ENCODE results near the gene ST7L. TPM values are rescaled to one million over a fixed set of nuclear protein-coding genes. Genes with fewer than 3 reads are reported as not detected.
A peak's percentile ranks its signal among the peaks of the same experiment; 100 is the strongest.

ST7L gene
- total and polyA plus RNA-seq, 9 of the 15 experiments (the other 6 are each of a cell fraction or from before 2014, with no cell fraction given): 9.0 to 32.5 (median 26.6) TPM

- peak; percentile 33; the same call in 1 of the 2 replicates for TF ChIP-seq DEAF1 (CRISPR knock-in tag; IDR thresholded peaks at IDR 0.05)
- TF ChIP-seq RERE (CRISPR knock-in tag; IDR thresholded peaks at IDR 0.05; ENCODE audit: borderline replicate concordance): no peak
- TF ChIP-seq, protein P1, sequence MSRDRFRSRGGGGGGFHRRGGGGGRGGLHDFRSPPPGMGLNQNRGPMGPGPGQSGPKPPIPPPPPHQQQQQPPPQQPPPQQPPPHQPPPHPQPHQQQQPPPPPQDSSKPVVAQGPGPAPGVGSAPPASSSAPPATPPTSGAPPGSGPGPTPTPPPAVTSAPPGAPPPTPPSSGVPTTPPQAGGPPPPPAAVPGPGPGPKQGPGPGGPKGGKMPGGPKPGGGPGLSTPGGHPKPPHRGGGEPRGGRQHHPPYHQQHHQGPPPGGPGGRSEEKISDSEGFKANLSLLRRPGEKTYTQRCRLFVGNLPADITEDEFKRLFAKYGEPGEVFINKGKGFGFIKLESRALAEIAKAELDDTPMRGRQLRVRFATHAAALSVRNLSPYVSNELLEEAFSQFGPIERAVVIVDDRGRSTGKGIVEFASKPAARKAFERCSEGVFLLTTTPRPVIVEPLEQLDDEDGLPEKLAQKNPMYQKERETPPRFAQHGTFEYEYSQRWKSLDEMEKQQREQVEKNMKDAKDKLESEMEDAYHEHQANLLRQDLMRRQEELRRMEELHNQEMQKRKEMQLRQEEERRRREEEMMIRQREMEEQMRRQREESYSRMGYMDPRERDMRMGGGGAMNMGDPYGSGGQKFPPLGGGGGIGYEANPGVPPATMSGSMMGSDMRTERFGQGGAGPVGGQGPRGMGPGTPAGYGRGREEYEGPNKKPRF (IDR thresholded peaks at IDR 0.05; ENCODE audit: low read depth, low read length): no peak
- TF ChIP-seq, protein P2, sequence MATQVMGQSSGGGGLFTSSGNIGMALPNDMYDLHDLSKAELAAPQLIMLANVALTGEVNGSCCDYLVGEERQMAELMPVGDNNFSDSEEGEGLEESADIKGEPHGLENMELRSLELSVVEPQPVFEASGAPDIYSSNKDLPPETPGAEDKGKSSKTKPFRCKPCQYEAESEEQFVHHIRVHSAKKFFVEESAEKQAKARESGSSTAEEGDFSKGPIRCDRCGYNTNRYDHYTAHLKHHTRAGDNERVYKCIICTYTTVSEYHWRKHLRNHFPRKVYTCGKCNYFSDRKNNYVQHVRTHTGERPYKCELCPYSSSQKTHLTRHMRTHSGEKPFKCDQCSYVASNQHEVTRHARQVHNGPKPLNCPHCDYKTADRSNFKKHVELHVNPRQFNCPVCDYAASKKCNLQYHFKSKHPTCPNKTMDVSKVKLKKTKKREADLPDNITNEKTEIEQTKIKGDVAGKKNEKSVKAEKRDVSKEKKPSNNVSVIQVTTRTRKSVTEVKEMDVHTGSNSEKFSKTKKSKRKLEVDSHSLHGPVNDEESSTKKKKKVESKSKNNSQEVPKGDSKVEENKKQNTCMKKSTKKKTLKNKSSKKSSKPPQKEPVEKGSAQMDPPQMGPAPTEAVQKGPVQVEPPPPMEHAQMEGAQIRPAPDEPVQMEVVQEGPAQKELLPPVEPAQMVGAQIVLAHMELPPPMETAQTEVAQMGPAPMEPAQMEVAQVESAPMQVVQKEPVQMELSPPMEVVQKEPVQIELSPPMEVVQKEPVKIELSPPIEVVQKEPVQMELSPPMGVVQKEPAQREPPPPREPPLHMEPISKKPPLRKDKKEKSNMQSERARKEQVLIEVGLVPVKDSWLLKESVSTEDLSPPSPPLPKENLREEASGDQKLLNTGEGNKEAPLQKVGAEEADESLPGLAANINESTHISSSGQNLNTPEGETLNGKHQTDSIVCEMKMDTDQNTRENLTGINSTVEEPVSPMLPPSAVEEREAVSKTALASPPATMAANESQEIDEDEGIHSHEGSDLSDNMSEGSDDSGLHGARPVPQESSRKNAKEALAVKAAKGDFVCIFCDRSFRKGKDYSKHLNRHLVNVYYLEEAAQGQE (IDR thresholded peaks at IDR 0.05; ENCODE audit: borderline replicate concordance): peak; percentile 54; the same call in 1 of the 2 replicates
- TF ChIP-seq, protein P2 (CRISPR knock-in tag; IDR thresholded peaks at IDR 0.05; ENCODE audit: low read depth): no peak
- TF ChIP-seq, protein P3, sequence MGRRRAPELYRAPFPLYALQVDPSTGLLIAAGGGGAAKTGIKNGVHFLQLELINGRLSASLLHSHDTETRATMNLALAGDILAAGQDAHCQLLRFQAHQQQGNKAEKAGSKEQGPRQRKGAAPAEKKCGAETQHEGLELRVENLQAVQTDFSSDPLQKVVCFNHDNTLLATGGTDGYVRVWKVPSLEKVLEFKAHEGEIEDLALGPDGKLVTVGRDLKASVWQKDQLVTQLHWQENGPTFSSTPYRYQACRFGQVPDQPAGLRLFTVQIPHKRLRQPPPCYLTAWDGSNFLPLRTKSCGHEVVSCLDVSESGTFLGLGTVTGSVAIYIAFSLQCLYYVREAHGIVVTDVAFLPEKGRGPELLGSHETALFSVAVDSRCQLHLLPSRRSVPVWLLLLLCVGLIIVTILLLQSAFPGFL (CRISPR knock-in tag; IDR thresholded peaks at IDR 0.05): no peak
- TF ChIP-seq ZNF133 (CRISPR knock-in tag; IDR thresholded peaks at IDR 0.05): no peak
Observed at GRCh38 chr1:112614460-112615065, 4.4 kb downstream of the ST7L start (continued).

Measured in K562 (cell line).